H1 (cell line): Measurements from ENCODE around the gene TOB2.

Experiments
- BACH1 ChIP-seq: IDR thresholded peaks from 2 replicates; pipeline ENCODE4 v1.6.1; 2012; ENCODE audit warnings: low read length, improper control_type of control experiment
- CEBPB ChIP-seq: IDR thresholded peaks from 2 replicates; pipeline ENCODE4 v1.6.1; 2012; ENCODE audit warnings: low read depth, low read length
- CTCF ChIP-seq, 3 experiments: IDR thresholded peaks; 1 replicate in 2 of 3; 2 replicates in 1 of 3; pipeline versions ENCODE4 v1.5.1 to v1.6.1; 2011; ENCODE audit warnings: low read length in 3 of 3, mild to moderate bottlenecking in 3 of 3, inconsistent platforms in 2 of 3, low read depth in 1 of 3, moderate library complexity in 1 of 3; ENCODE audit not compliant: insufficient read depth in 1 of 3; ENCODE audit errors: control extremely low read depth in 1 of 3
- KDM5A ChIP-seq: fragments of 200-600 bp; IDR thresholded peaks from 2 replicates; pipeline ENCODE4 v1.7.1; 2012; ENCODE audit warnings: mild to moderate bottlenecking, low read length, inconsistent platforms, mixed read lengths
- POLR2A ChIP-seq, 2 experiments: IDR thresholded peaks; 1 replicate in 1 of 2; 2 replicates in 1 of 2; pipeline ENCODE4 v1.6.1; 2011; ENCODE audit warnings: low read depth in 2 of 2, low read length in 2 of 2, mild to moderate bottlenecking in 2 of 2; ENCODE audit errors: control extremely low read depth in 1 of 2
- USF2 ChIP-seq: IDR thresholded peaks from 2 replicates; pipeline ENCODE4 v1.6.1; 2011; ENCODE audit warnings: low read length, improper control_type of control experiment

- no peak for TF ChIP-seq CTCF (IDR thresholded peaks at IDR 0.05; ENCODE audit: control extremely low read depth in 1 of 3, insufficient read depth in 1 of 3, low read depth in 1 of 3, low read length in 3 of 3)
- TF ChIP-seq BACH1: no peak
- TF ChIP-seq CEBPB: no peak
- TF ChIP-seq USF2: no peak
- TF ChIP-seq POLR2A (IDR thresholded peaks at IDR 0.05; ENCODE audit: control extremely low read depth in 1 of 2, low read depth in 2 of 2, low read length in 2 of 2): peak in 1 of 2 experiments; percentile 16; a peak in 1 of 3 replicates
- TF ChIP-seq KDM5A: no peak
Measured at GRCh38 chr22:41445129-41446056, 1.2 kb downstream of the TOB2 start.
